SK-N-MC (cell line): ENCODE measurements around the gene C4orf50.

Experiments
- EZH2 ChIP-seq: fragments of 200-600 bp; sonication (generic); IDR thresholded peaks from one replicate; pipeline ENCODE4 v1.6.1; 2017; ENCODE audit warnings: antibody characterized with exemption
- POLR2AphosphoS5 ChIP-seq: IDR thresholded peaks from 2 replicates; pipeline ENCODE4 v1.6.1; 2012; ENCODE audit warnings: mild to moderate bottlenecking, low read depth, low read length, borderline replicate concordance

GRCh38 chr4:5971078-5971450 lies 47.2 kb downstream of the C4orf50 start:
- TF ChIP-seq POLR2AphosphoS5 (no peak), EZH2 (no peak)
